C4-2B (cell line): ENCODE data around the gene C1orf159.

ENCODE experiments used
- H3K27ac ChIP-seq: fragments of 450-650 bp; 2 replicates; pipeline ENCODE4 v1.5.1; 2017
- ZFX ChIP-seq: fragments of 450-650 bp; IDR thresholded peaks from 2 replicates; pipeline ENCODE4 v1.6.1; 2017
- TF ChIP-seq, protein P1 (sequence below): fragments of 450-650 bp; conservative IDR thresholded peaks from 2 replicates; pipeline ENCODE4 v1.5.1; 2017; ENCODE audit warnings: mild to moderate bottlenecking

The C1orf159 gene

GRCh38 chr1:1047963-1048362 lies 67.9 kb downstream of the C1orf159 start:
- no peak for TF ChIP-seq ZFX
- H3K27ac ChIP-seq: no peak overlapping the region

DNA sequence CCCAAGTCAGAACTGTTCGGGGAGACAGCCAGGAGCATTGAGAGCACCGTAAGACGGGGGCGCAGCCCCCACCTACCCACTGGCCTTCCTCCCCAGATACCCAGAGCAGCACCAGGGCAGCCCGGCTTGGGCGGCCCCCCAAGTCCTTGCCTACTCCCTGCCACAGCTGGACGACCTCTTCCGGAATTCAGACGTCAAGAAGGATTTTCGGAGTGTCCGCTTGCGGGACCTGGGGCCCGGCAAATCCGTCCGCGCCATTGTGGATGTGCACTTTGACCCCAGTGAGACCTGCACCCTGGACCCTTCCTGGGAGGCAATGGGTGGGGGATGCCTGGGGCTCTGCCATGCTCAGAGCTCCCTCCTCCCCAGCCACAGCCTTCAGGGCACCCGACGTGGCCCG lies 68.5 kb downstream of the C1orf159 start:
- no peak for TF ChIP-seq ZFX
- TF ChIP-seq, protein P1, sequence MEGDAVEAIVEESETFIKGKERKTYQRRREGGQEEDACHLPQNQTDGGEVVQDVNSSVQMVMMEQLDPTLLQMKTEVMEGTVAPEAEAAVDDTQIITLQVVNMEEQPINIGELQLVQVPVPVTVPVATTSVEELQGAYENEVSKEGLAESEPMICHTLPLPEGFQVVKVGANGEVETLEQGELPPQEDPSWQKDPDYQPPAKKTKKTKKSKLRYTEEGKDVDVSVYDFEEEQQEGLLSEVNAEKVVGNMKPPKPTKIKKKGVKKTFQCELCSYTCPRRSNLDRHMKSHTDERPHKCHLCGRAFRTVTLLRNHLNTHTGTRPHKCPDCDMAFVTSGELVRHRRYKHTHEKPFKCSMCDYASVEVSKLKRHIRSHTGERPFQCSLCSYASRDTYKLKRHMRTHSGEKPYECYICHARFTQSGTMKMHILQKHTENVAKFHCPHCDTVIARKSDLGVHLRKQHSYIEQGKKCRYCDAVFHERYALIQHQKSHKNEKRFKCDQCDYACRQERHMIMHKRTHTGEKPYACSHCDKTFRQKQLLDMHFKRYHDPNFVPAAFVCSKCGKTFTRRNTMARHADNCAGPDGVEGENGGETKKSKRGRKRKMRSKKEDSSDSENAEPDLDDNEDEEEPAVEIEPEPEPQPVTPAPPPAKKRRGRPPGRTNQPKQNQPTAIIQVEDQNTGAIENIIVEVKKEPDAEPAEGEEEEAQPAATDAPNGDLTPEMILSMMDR: no peak
- H3K27ac ChIP-seq: no peak overlapping the region

- TF ChIP-seq, protein P1: no peak
- no peak for TF ChIP-seq ZFX
Observed at GRCh38 chr1:1046767-1047166, 69.1 kb downstream of the C1orf159 start.

GRCh38 chr1:1046243-1046642 lies 69.6 kb downstream of the C1orf159 start:
- TF ChIP-seq, protein P1: no peak
- TF ChIP-seq ZFX: no peak

More at GRCh38 chr1:1046767-1047166, 69.1 kb downstream of the C1orf159 start:
- no peak overlapping the region for H3K27ac ChIP-seq

GRCh38 chr1:1045129-1045528 lies 70.8 kb downstream of the C1orf159 start:
- no peak overlapping the region for H3K27ac ChIP-seq
- TF ChIP-seq, protein P1: no peak
- TF ChIP-seq ZFX: no peak

More at GRCh38 chr1:1046243-1046642, 69.6 kb downstream of the C1orf159 start:
- H3K27ac ChIP-seq: no peak overlapping the region

DNA sequence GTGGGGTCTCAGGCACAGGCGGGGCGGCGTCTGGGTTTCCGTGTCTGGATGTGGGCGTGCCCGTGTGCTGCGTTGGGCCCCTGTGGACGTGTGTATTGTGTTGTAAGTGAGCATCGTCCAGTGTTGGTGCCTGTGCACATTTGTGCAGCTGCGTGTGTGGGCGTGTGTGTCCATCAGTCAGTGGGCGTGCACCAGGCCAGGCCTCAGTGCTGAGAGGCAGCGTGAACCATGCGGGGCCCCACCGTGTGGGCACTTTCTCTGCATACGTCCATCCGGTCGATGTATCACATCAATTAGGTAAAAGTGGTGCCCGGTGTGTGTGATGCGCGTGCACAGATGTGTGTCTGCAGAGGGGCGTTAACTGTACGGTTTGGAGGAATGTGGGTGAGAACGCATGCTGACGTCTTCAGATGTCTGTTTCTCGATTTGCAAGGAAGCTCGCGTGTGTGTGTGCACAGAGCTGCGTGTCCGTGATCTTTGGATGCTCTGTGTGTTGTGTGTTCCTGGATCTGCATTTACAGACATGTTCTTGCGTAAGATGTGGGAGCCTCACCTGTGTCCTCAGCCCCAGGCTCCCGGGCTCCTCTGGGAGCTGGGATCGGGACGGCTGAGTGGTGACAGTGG lies 71.3 kb downstream of the C1orf159 start:
- no peak overlapping the region for H3K27ac ChIP-seq
- no peak for TF ChIP-seq ZFX
- TF ChIP-seq, protein P1: no peak

GRCh38 chr1:1043921-1044320 lies 72.0 kb downstream of the C1orf159 start:
- no peak overlapping the region for H3K27ac ChIP-seq
- no peak for TF ChIP-seq ZFX
- TF ChIP-seq, protein P1: no peak

- TF ChIP-seq ZFX: no peak
- TF ChIP-seq, protein P1: no peak
- no peak overlapping the region for H3K27ac ChIP-seq
Observed at GRCh38 chr1:1043411-1043810, 72.5 kb downstream of the C1orf159 start.
